PC-3 (cell line): Measurements from ENCODE around the gene IQCB1. TPM values are rescaled to one million over a fixed set of nuclear protein-coding genes. Genes with fewer than 3 reads are reported as not detected.

ENCODE experiments used
- ATAC-seq: fragments of 200-7000 bp; cut with Tn5 transposase; 2 replicates; pipeline ENCODE4 v1.9.1; 2020; ENCODE audit warnings: mild to moderate bottlenecking, moderate library complexity
- BruUV-seq: library from RNA; stranded (reverse); fragments of 400-500 nt; replicated peaks from 2 replicates; lab custom pipeline; 2021; lab: Mats Ljungman, UMichigan
- CTCF ChIA-PET: fragments of 300-600 bp; sonication (Branson Sonifier 250); formaldehyde crosslinking; loops from one replicate; lab custom pipeline; 2022; ENCODE audit warnings: antibody characterized with exemption; lab: Charles Lee
- POLR2A ChIA-PET: fragments of 300-600 bp; sonication (Branson Sonifier 250); formaldehyde crosslinking; loops from one replicate; lab custom pipeline; 2022; ENCODE audit warnings: antibody characterized with exemption; ENCODE audit not compliant: unreplicated experiment; lab: Charles Lee
- DNase-seq: peaks from one replicate; pipeline ENCODE4 v3.0.0-alpha.2; 2015
- H2AFZ ChIP-seq: fragments of 300-600 bp; sonication (generic); 2 replicates; pipeline ENCODE4 v1.6.0; 2016; ENCODE audit warnings: antibody characterized with exemption, low read length
- H3F3A ChIP-seq: fragments of 300-600 bp; sonication (generic); one replicate; pipeline ENCODE4 v1.6.0; 2017; ENCODE audit warnings: antibody characterized with exemption, low read length, control low read depth, mild to moderate bottlenecking; ENCODE audit not compliant: unreplicated experiment
- H3K27ac ChIP-seq: fragments of 300-600 bp; sonication (generic); 2 replicates; pipeline ENCODE4 v1.5.1; 2016; ENCODE audit warnings: mild to moderate bottlenecking, low read length
- H3K27me3 ChIP-seq: fragments of 300-600 bp; sonication (generic); 2 replicates; pipeline ENCODE4 v1.6.1; 2016; ENCODE audit warnings: low read length, mixed read lengths
- H3K36me3 ChIP-seq: fragments of 300-600 bp; sonication (generic); 2 replicates; pipeline ENCODE4 v1.6.1; 2016; ENCODE audit warnings: low read depth, mixed run types, low read length, mixed read lengths
- H3K4me1 ChIP-seq: fragments of 300-600 bp; sonication (generic); 2 replicates; pipeline ENCODE4 v1.5.1; 2016; ENCODE audit warnings: low read length; ENCODE audit not compliant: insufficient read depth
- H3K4me2 ChIP-seq: fragments of 300-600 bp; sonication (generic); 2 replicates; pipeline ENCODE4 v1.6.0; 2016; ENCODE audit warnings: low read length
- H3K4me3 ChIP-seq: fragments of 300-600 bp; sonication (generic); 2 replicates; pipeline ENCODE4 v1.5.1; 2016; ENCODE audit warnings: mild to moderate bottlenecking, low read length, mixed read lengths
- H3K79me2 ChIP-seq: fragments of 300-600 bp; sonication (generic); 2 replicates; pipeline ENCODE4 v1.6.1; 2017; ENCODE audit warnings: low read length, mixed read lengths
- H3K9ac ChIP-seq: fragments of 300-600 bp; sonication (generic); 2 replicates; pipeline ENCODE4 v1.6.0; 2016; ENCODE audit warnings: mild to moderate bottlenecking, low read length
- H3K9me2 ChIP-seq: fragments of 300-600 bp; sonication (generic); replicated peaks from 2 replicates; pipeline ENCODE4 v1.6.1; 2016; ENCODE audit warnings: mixed run types, low read length, mixed read lengths
- H3K9me3 ChIP-seq: fragments of 300-600 bp; sonication (generic); 2 replicates; pipeline ENCODE4 v1.6.1; 2016; ENCODE audit warnings: low read length, mixed read lengths
- H4K20me1 ChIP-seq: fragments of 300-600 bp; sonication (generic); 2 replicates; pipeline ENCODE4 v1.6.1; 2016; ENCODE audit warnings: low read length, mixed read lengths
- CTCF ChIP-seq: fragments of 300-600 bp; sonication (generic); conservative IDR thresholded peaks from 2 replicates; pipeline ENCODE4 v1.5.1; 2017; ENCODE audit warnings: antibody characterized with exemption, low read depth, mild to moderate bottlenecking, low read length
- EZH2 ChIP-seq: fragments of 300-600 bp; sonication (generic); IDR thresholded peaks from one replicate; pipeline ENCODE4 v1.6.1; 2017; ENCODE audit warnings: antibody characterized with exemption, mild to moderate bottlenecking, low read length; ENCODE audit not compliant: unreplicated experiment
- EZH2phosphoT487 ChIP-seq: fragments of 300-600 bp; sonication (generic); IDR thresholded peaks from 2 replicates; pipeline ENCODE4 v1.6.1; 2018; ENCODE audit warnings: mild to moderate bottlenecking, antibody characterized with exemption, low read length, borderline replicate concordance
- intact Hi-C: fragments of 100-400 bp; cut with micrococcal nuclease; formaldehyde crosslinking; loops from 2 replicates; pipeline ENCODE4 v1.9.0; 2023
- total RNA-seq: library from RNA; depleted of rRNA; stranded (reverse); fragments of >200 nt; gene quantifications from 2 replicates; pipeline ENCODE4 v1.2.3, GENCODE V29; 2014

Gene IQCB1
- total RNA-seq, 1 experiment from 2014 or later = 29.3 TPM

GRCh38 chr3:121821421-121822199 lies 13.2 kb downstream of the IQCB1 start:
- no peaks in the 10 kb centered on the region for H4K20me1 ChIP-seq
- POLR2A ChIA-PET = interaction anchor here (0.6 kb wide), 1 partner anchor 72 kb away, joined by 3 read pairs; the partner anchor contains the start of gene GOLGB1
- H3K9ac ChIP-seq = no peak overlapping the region
- no peaks in the 10 kb centered on the region for H3K4me1 ChIP-seq
- peaks cover 3% of the 10 kb centered on the region for H3K79me2 ChIP-seq
- H3F3A ChIP-seq = no peaks in the 10 kb centered on the region
- peaks cover 11% of the 10 kb centered on the region; the same call in 1 of the 2 replicates for H3K9me3 ChIP-seq
- no peak overlapping the region for H2AFZ ChIP-seq
- CTCF ChIA-PET = interaction anchor here (0.7 kb wide), 1 partner anchor 292 kb away, joined by 3 read pairs; no protein-coding TSS in a partner anchor
- intact Hi-C loops = no loop called here
- no peak overlapping the region for H3K4me3 ChIP-seq
- no peak overlapping the region for H3K4me2 ChIP-seq
- peaks cover 69% of the 10 kb centered on the region for H3K36me3 ChIP-seq
- no peak for TF ChIP-seq EZH2phosphoT487
- TF ChIP-seq EZH2 = no peak
- TF ChIP-seq CTCF = no peak
- H3K27ac ChIP-seq = no peak overlapping the region
- ATAC-seq = no peak
- DNase-seq = no peak
- H3K27me3 ChIP-seq = no peaks in the 10 kb centered on the region
- no TSS peak for BruUV-seq
- no peaks in the 10 kb centered on the region for H3K9me2 ChIP-seq

- H3K79me2 ChIP-seq = peaks cover 14% of the 10 kb centered on the region
- H3K36me3 ChIP-seq = peaks cover 47% of the 10 kb centered on the region
- intact Hi-C loops = no loop called here
- H3K27me3 ChIP-seq = no peaks in the 10 kb centered on the region
- CTCF ChIA-PET = no interaction called here
- no peak overlapping the region for H3K27ac ChIP-seq
- no peak for ATAC-seq
- peaks cover 11% of the 10 kb centered on the region; the same call in 1 of the 2 replicates for H3K9me3 ChIP-seq
- no peaks in the 10 kb centered on the region for H3K4me1 ChIP-seq
- H3K4me3 ChIP-seq = no peak overlapping the region
- H4K20me1 ChIP-seq = no peaks in the 10 kb centered on the region
- no peak overlapping the region for H2AFZ ChIP-seq
- BruUV-seq = no TSS peak
- no peaks in the 10 kb centered on the region for H3F3A ChIP-seq
- no peak for TF ChIP-seq EZH2
- no peak for TF ChIP-seq EZH2phosphoT487
- TF ChIP-seq CTCF = no peak
- POLR2A ChIA-PET = no interaction called here
- H3K4me2 ChIP-seq = no peak overlapping the region
- H3K9ac ChIP-seq = no peak overlapping the region
- H3K9me2 ChIP-seq = no peaks in the 10 kb centered on the region
- no peak for DNase-seq
Observed at GRCh38 chr3:121819236-121819635, 15.6 kb downstream of the IQCB1 start.

- Histone ChIP-seq H3K9me3 (peaks cover 7% of the 10 kb centered on the region; the same call in 1 of the 2 replicates), H3K4me1 (no peaks in the 10 kb centered on the region), H3F3A (no peaks in the 10 kb centered on the region), H3K79me2 (peaks cover 18% of the 10 kb centered on the region), H3K4me2 (no peak overlapping the region), H4K20me1 (no peaks in the 10 kb centered on the region), H3K9me2 (no peaks in the 10 kb centered on the region), H3K27me3 (no peaks in the 10 kb centered on the region), H3K9ac (no peak overlapping the region), H3K27ac (no peak overlapping the region), H3K4me3 (no peak overlapping the region), H3K36me3 (peaks cover 41% of the 10 kb centered on the region), H2AFZ (no peak overlapping the region)
- BruUV-seq = no TSS peak
- DNase-seq (no peak), ATAC-seq (no peak)
- intact Hi-C loops = no loop called here
- ChIA-PET POLR2A (no interaction called here), CTCF (no interaction called here)
- TF ChIP-seq EZH2 = no peak
- TF ChIP-seq CTCF = no peak
- no peak for TF ChIP-seq EZH2phosphoT487
Observed at GRCh38 chr3:121818578-121818977, 16.3 kb downstream of the IQCB1 start.
